SK-N-SH (cell line): ENCODE data around the gene FOXA2. TPM values are rescaled to one million over a fixed set of nuclear protein-coding genes. Genes with fewer than 3 reads are reported as not detected.

ENCODE experiments used
- CTCF ChIA-PET: fragments of 300-600, 350-600 bp; formaldehyde crosslinking; extraction: SDS; loops from one replicate; lab custom pipeline; 2021; lab: Yijun Ruan, JAX
- POLR2A ChIA-PET: fragments of 350-600 bp; sonication (Branson Sonifier 250); formaldehyde crosslinking; extraction: SDS; loops from one replicate; lab custom pipeline; 2020; ENCODE audit warnings: antibody characterized with exemption, inconsistent platforms; lab: Yijun Ruan, JAX
- DNase-seq: peaks from one replicate; pipeline ENCODE4 v3.0.0; 2012
- H2AFZ ChIP-seq: fragments of 200-600 bp; sonication (generic); 2 replicates; pipeline ENCODE4 v1.8.1; 2016; ENCODE audit warnings: antibody characterized with exemption, mild to moderate bottlenecking, low read depth
- H3F3A ChIP-seq: fragments of 200-600 bp; sonication (generic); replicated peaks from 2 replicates; pipeline ENCODE3; 2016; ENCODE audit warnings: antibody characterized with exemption, mild to moderate bottlenecking; ENCODE audit not compliant: insufficient read depth
- H3K27ac ChIP-seq, 2 experiments: fragments of 200-500 bp in 1 of 2; fragments of 200-600 bp in 1 of 2; sonication (Bioruptor generic) in 1 of 2; sonication (generic), shearing (Covaris generic) in 1 of 2; 2 replicates each; pipeline versions ENCODE4 v1.5.1 to v1.6.1; 2014 to 2016; ENCODE audit warnings: low read depth in 2 of 2, inconsistent platforms in 1 of 2, low read length in 1 of 2, mild to moderate bottlenecking in 1 of 2, mixed read lengths in 1 of 2
- H3K27me3 ChIP-seq: fragments of 200-600 bp; sonication (generic), shearing (Covaris generic); 2 replicates; pipeline ENCODE4 v1.6.1; 2016; ENCODE audit warnings: mixed run types; ENCODE audit not compliant: insufficient read depth
- H3K36me3 ChIP-seq, 2 experiments: fragments of 200-500 bp in 1 of 2; fragments of 200-600 bp in 1 of 2; sonication (Bioruptor generic) in 1 of 2; sonication (generic) in 1 of 2; replicated peaks in 1 of 2; 2 replicates each; pipeline versions ENCODE3 to v1.5.1; 2014 to 2016; ENCODE audit warnings: low read length in 1 of 2, mild to moderate bottlenecking in 1 of 2; ENCODE audit not compliant: insufficient read depth in 2 of 2, control insufficient read depth in 1 of 2
- H3K4me1 ChIP-seq, 2 experiments: fragments of 200-500 bp in 1 of 2; fragments of 200-600 bp in 1 of 2; sonication (Bioruptor generic) in 1 of 2; sonication (generic), shearing (Covaris generic) in 1 of 2; 2 replicates each; pipeline versions ENCODE4 v1.5.1 to v1.6.1; 2014 to 2016; ENCODE audit warnings: low read depth in 1 of 2, low read length in 1 of 2, mixed run types in 1 of 2; ENCODE audit not compliant: insufficient read depth in 2 of 2, control insufficient read depth in 1 of 2
- H3K4me2 ChIP-seq: fragments of 200-600 bp; sonication (generic), shearing (Covaris generic); 2 replicates; pipeline ENCODE4 v1.6.1; 2017; ENCODE audit warnings: mixed run types
- H3K4me3 ChIP-seq, 2 experiments: fragments of 200-500 bp in 1 of 2; fragments of 200-600 bp in 1 of 2; sonication (Bioruptor generic) in 1 of 2; sonication (generic), shearing (Covaris generic) in 1 of 2; 2 replicates each; pipeline versions ENCODE4 v1.5.1 to v1.8.1; 2014 to 2016; ENCODE audit warnings: low read depth in 2 of 2, inconsistent platforms in 1 of 2, low read length in 1 of 2, mild to moderate bottlenecking in 1 of 2, mixed read lengths in 1 of 2, moderate library complexity in 1 of 2
- H3K79me2 ChIP-seq: fragments of 200-600 bp; sonication (generic); 2 replicates; pipeline ENCODE4 v1.8.1; 2017; ENCODE audit warnings: mild to moderate bottlenecking; ENCODE audit not compliant: insufficient read depth
- H3K9ac ChIP-seq: fragments of 200-600 bp; sonication (generic); 2 replicates; pipeline ENCODE4 v1.6.1; 2017; ENCODE audit warnings: mixed run types
- H3K9me2 ChIP-seq: fragments of 200-600 bp; sonication (generic); 2 replicates; pipeline ENCODE4 v1.6.1; 2017; ENCODE audit warnings: mixed run types
- H3K9me3 ChIP-seq: fragments of 200-600 bp; sonication (generic); 2 replicates; pipeline ENCODE4 v1.6.1; 2017; ENCODE audit warnings: mixed run types, mild to moderate bottlenecking, moderate library complexity
- H4K20me1 ChIP-seq: fragments of 200-600 bp; sonication (generic); 2 replicates; pipeline ENCODE4 v1.6.1; 2017; ENCODE audit warnings: mild to moderate bottlenecking, mixed run types; ENCODE audit not compliant: insufficient read depth
- ELF1 ChIP-seq: IDR thresholded peaks from 2 replicates; pipeline ENCODE4 v1.4.0; 2012
- EP300 ChIP-seq, 2 experiments: IDR thresholded peaks; 2 replicates each; pipeline versions ENCODE4 v1.4.0 to v1.6.1; 2012; ENCODE audit warnings: borderline replicate concordance in 1 of 2, low read depth in 1 of 2, low read length in 1 of 2
- EZH2phosphoT487 ChIP-seq: fragments of 200-600 bp; sonication (generic); IDR thresholded peaks from 2 replicates; pipeline ENCODE4 v1.6.1; 2017; ENCODE audit warnings: low read depth, mixed run types, mild to moderate bottlenecking, antibody characterized with exemption, moderate library complexity, borderline replicate concordance
- JUND ChIP-seq: IDR thresholded peaks from 2 replicates; pipeline ENCODE4 v1.4.0; 2012
- RCOR1 ChIP-seq: fragments of 150-350 bp; IDR thresholded peaks from 2 replicates; pipeline ENCODE4 v1.6.1; 2017; ENCODE audit warnings: antibody characterized with exemption, low read length
- RFX5 ChIP-seq: IDR thresholded peaks from 2 replicates; pipeline ENCODE4 v1.6.1; 2012; ENCODE audit warnings: mild to moderate bottlenecking, improper control_type of control experiment, low read length
- RXRA ChIP-seq: IDR thresholded peaks from 2 replicates; pipeline ENCODE4 v1.4.0; 2012; ENCODE audit warnings: low read depth, mild to moderate bottlenecking, borderline replicate concordance
- TAF1 ChIP-seq: IDR thresholded peaks from 2 replicates; pipeline ENCODE4 v1.6.1; 2012; ENCODE audit warnings: low read depth, mild to moderate bottlenecking, low read length, moderate library complexity, borderline replicate concordance
- TEAD4 ChIP-seq: IDR thresholded peaks from 2 replicates; pipeline ENCODE4 v1.4.0; 2012; ENCODE audit warnings: mild to moderate bottlenecking, borderline replicate concordance; ENCODE audit not compliant: insufficient read depth
- ZBTB33 ChIP-seq: IDR thresholded peaks from 2 replicates; pipeline ENCODE4 v1.4.0; 2012; ENCODE audit warnings: low read depth, borderline replicate concordance
- WGBS: methylation state at CpG from one replicate; pipeline ENCODE4 v1.1.6; 2017; ENCODE audit warnings: low lambda C conversion rate; 5-methylcytosine and 5-hydroxymethylcytosine counted together
- polyA plus RNA-seq, 3 experiments: library from polyadenylated mRNA; depleted of rRNA; stranded (reverse); fragments of >200 nt; gene quantifications; 2 replicates each; pipeline ENCODE4 v1.2.3, GENCODE V29; 2012
- TF ChIP-seq, protein P1 (sequence below): IDR thresholded peaks from 2 replicates; pipeline ENCODE4; 2012

Gene FOXA2
- polyA plus RNA-seq, 1 of the 3 experiments (the other 2 are of a cell fraction), result not detected

DNA sequence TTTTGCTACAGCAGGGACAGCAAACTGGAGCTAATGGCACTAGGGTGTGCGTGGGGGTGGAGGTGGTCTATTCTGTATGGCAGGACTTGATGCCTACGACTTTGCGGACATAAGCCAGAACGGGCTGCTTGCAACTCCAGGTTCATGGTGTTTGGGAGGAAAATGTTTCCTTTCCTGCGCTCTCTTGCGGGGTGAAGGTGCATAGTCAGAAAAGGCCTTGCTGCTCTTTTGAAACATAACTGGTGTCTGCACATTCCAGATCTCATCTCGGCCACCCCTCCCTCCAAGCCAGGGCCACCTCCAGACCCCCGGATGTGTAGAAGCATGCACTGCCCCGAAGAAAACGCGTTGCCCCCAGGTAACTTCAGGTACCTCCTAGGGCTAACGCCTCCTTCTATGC lies 8.1 kb downstream of the FOXA2 start:
- Histone ChIP-seq H3K9me2 (no peaks in the 10 kb centered on the region), H3K4me1 (no peaks in the 10 kb centered on the region), H3K9ac (no peak overlapping the region), H2AFZ (no peak overlapping the region), H4K20me1 (no peaks in the 10 kb centered on the region), H3K79me2 (no peaks in the 10 kb centered on the region), H3K4me2 (no peak overlapping the region), H3K27ac (no peak overlapping the region), H3K4me3 (no peak overlapping the region), H3K9me3 (no peaks in the 10 kb centered on the region)
- POLR2A ChIA-PET, result no interaction called here
- TF ChIP-seq, protein P1, sequence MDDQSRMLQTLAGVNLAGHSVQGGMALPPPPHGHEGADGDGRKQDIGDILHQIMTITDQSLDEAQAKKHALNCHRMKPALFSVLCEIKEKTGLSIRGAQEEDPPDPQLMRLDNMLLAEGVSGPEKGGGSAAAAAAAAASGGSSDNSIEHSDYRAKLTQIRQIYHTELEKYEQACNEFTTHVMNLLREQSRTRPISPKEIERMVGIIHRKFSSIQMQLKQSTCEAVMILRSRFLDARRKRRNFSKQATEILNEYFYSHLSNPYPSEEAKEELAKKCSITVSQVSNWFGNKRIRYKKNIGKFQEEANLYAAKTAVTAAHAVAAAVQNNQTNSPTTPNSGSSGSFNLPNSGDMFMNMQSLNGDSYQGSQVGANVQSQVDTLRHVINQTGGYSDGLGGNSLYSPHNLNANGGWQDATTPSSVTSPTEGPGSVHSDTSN, result no peak
- TF ChIP-seq TEAD4, result no peak
- TF ChIP-seq ZBTB33, result no peak
- no peak for TF ChIP-seq EZH2phosphoT487
- no peak for TF ChIP-seq RXRA
- TF ChIP-seq RCOR1, result no peak
- no peak for TF ChIP-seq TAF1
- TF ChIP-seq, all 33 proteins: peak for 0
- 26% methylated on average over 12 of the region's 12 CpGs for WGBS
- Histone ChIP-seq H3K27me3 (peaks cover 88% of the 10 kb centered on the region), H3F3A (no peaks in the 10 kb centered on the region), H3K36me3 (no peaks in the 10 kb centered on the region)
- no peak for DNase-seq
- CTCF ChIA-PET, result no interaction called here

DNA sequence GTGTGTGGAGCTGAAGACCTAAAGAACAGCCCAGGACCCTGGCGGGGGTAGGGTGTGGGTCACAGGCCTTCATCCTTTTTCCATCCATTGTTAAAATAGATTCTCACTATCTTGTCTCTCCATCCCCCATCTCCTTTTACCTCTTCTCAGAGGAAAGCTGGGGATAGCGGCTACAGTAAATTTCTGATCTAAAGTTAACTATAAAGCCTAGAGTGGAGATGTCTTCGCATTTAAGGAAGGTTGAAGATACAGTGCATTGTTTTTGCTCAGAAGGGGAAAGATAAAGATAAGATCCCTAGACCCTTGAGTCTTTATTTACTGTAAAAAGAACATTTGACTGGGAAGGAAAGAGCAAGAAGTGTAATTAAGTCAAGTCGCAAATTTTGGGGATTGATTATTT lies 8.6 kb downstream of the FOXA2 start:
- Histone ChIP-seq H3K27me3 (peaks cover 88% of the 10 kb centered on the region), H3K4me3 (no peak overlapping the region), H4K20me1 (no peaks in the 10 kb centered on the region), H3K9ac (no peak overlapping the region), H3K4me2 (no peak overlapping the region), H3K36me3 (no peaks in the 10 kb centered on the region), H2AFZ (no peak overlapping the region), H3K9me3 (no peaks in the 10 kb centered on the region), H3K4me1 (no peaks in the 10 kb centered on the region), H3K9me2 (no peaks in the 10 kb centered on the region), H3F3A (no peaks in the 10 kb centered on the region), H3K27ac (no peak overlapping the region), H3K79me2 (no peaks in the 10 kb centered on the region)
- CTCF ChIA-PET, result interaction anchor here (1.2 kb wide), 1 partner anchor 11 kb away, joined by 3 read pairs; no protein-coding TSS in a partner anchor
- POLR2A ChIA-PET, result no interaction called here
- no peak for TF ChIP-seq RFX5
- TF ChIP-seq, protein P1, result no peak
- no peak for TF ChIP-seq TEAD4
- TF ChIP-seq ELF1, result no peak
- no peak for TF ChIP-seq JUND
- TF ChIP-seq EP300 (IDR thresholded peaks at IDR 0.05; ENCODE audit: borderline replicate concordance in 1 of 2, low read depth in 1 of 2, low read length in 1 of 2), result no peak
- no peak for DNase-seq
- WGBS, result 24% methylated on average over 4 of the region's 4 CpGs
